GM18508 (cell line): Measurements from ENCODE around the gene TSBP1.

ENCODE experiments used
- ATAC-seq: cut with Tn5 transposase; IDR thresholded peaks from one replicate; pipeline ENCODE4 v1.9.1; 2021; ENCODE audit warnings: moderate number of reproducible peaks; ENCODE audit not compliant: insufficient read depth, unreplicated experiment

Gene TSBP1, protein sequence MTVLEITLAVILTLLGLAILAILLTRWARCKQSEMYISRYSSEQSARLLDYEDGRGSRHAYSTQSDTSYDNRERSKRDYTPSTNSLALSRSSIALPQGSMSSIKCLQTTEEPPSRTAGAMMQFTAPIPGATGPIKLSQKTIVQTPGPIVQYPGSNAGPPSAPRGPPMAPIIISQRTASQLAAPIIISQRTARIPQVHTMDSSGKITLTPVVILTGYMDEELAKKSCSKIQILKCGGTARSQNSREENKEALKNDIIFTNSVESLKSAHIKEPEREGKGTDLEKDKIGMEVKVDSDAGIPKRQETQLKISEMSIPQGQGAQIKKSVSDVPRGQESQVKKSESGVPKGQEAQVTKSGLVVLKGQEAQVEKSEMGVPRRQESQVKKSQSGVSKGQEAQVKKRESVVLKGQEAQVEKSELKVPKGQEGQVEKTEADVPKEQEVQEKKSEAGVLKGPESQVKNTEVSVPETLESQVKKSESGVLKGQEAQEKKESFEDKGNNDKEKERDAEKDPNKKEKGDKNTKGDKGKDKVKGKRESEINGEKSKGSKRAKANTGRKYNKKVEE

DNA sequence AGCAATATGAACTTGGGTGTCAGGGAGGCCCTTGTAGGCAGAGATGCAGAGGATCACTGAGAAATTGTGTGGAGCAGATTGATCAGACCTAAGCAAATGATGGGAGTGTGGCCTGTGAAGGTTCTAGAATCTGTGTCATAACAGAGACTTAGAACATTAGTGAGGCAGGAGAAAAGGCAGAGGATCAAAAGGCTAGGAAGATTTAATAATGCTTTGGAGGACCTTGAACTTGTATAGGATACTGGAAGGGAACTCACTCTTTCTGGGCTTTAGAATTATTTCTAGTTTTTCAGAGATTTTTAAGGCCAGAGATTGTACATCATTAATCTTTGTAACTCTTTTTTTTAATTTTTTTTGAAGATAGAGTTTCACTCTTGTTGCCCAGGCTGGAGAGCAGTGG lies at the start of gene TSBP1:
TSS of gene TSBP1 (minus strand) at position 101 of the 400 bp plus-strand sequence. CDS start 197 bp downstream, outside the sequence.
- ATAC-seq = no peak

DNA sequence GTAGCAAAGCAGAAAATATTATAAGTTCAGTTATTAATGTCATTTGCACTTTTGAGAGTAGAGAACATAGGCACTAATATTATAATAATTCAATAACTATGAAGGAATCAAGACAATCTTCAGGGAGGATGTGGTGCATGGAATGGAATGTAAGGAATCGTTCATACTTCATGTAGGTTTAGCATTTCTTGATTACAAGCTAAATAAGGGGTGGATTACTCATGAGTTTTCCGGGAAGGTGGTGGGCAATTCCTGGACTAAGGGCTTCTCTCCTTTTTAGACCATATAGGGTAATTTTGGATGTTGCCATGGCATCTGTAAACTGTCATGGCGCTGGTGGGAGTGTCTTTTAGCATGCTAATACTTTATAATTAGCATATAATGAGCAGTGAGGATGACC lies 44.3 kb upstream of the TSBP1 start:
- no peak for ATAC-seq

DNA sequence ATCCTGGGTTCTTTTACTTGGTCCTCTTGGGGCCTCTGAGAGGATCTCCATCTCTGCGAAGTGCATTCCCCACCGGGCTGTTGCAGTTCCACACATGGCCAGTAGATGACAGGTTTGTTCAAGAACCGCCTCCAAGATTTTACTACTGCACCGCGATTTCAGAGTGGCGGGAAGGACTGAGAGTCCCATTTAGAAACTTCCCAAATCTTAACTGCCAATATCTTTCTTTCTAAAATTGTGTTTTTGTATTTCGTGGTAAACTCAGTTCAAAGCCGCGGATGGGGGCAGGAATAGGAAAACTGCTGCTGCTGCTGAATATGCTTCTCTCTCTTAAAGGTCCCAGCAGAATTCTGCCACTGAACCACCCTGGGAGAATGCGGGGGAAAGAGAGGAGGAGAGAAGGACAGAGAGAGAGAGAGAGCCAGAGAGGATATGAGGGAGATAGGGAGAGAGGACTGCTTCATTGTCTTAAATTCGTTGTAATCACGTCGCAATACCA lies 43.9 kb upstream of the TSBP1 start:
- ATAC-seq = no peak

DNA sequence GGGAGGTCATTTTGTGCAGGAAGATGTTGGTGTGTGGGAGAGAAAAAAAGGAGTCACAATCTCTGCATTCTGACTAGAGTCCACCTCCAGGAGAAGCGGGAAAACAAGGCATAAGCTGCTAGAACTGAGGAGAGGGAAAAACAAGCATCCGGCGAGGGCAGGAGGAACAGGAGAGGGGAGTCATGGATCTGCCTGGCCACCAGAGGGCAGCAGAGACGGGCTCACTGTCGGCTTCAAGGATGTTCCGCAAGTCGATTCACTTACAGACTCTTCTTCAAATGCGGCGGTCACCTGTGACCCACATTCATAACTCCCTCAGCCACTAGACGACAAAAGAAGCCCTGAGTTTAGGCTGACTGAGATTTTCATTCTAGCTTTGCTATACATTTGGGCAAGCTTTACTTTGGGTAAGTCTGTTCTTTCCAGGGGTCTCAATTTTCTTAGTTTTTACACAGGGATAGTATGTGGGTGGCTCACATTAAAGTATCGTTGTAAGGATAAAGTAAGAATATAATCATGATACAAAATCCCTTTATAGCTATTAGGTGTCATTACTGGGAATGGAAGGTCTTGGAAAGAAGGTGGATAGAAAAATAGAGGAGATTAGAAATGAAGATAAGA lies 41.8 kb upstream of the TSBP1 start:
- no peak for ATAC-seq

DNA sequence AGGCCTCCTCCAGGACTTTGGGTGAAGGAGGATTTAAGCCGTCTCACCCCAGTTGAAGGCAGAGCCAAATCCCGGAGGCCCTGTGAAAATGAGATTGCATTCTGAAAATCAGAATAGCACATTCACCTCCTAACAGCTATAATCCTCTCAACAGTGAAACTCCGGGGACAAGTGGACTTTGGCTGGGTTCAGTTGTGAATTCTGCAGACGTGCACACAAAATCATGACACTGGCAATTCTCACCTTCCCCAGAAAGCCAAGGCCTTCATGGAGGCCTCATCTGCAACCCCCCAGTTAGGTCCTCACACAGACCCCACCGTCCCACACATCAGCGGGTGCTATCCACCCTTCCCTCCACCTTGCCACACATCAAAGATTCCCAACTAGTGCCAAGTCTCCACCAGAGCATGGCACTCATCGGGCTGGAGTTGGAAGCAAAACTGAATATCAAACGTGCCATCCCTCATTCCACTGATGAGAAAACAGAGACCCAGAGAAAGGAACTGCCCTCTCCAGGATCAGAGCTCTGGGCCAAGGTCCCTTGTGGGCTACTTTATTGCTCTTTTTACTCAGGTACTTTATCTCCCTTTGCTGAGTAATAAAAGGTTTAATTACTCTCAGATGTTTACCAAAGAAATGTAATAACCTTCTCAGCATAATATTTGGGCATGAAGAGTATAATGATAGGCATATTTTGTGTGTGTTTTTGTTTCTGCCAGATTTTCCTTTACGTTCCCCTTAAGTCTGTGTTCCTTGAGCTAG lies 40.0 kb upstream of the TSBP1 start:
- no peak for ATAC-seq

DNA sequence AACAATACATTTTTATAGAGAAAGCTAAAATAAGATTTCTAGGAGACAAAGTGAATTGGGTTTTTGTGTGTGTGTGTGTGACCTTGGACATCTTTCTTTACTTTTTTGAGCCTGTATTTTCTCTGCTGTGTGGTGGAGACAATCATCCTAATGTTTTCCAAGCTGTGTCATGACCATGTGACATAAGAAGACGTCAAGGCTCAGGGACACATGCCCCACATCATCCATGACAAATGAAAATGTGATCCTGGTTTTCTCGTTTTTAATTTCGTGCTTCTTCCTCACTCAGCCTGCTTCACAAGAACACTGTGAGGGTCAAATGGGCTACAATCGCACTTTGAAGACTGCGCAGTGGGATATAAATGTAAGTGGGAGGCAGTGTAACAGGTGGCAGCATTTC lies 39.2 kb upstream of the TSBP1 start:
- no peak for ATAC-seq

DNA sequence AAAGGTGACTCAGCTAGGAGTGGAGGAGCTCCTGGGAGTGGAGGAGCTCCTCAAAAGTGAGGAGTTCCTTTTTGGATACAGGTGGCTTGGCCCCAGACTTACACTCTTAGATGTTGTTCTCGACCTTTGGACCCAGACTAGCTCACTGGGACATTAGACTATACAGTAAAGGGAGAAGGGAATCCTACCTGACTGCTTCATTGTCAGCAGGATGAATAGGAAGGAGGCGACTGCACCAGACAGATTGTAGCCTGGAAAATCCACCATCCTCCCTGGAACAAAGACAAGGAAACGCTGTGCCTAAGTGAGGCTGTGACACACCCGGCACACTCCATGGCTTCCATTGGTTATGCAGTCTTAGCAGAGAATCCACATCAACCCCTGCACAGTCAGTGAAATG lies 35.2 kb upstream of the TSBP1 start, which contains the start of gene BTNL2:
TSS of gene BTNL2 (minus strand) at position 325 of the 400 bp plus-strand sequence. CDS start at position 267, 58 bp downstream.
- ATAC-seq = no peak

DNA sequence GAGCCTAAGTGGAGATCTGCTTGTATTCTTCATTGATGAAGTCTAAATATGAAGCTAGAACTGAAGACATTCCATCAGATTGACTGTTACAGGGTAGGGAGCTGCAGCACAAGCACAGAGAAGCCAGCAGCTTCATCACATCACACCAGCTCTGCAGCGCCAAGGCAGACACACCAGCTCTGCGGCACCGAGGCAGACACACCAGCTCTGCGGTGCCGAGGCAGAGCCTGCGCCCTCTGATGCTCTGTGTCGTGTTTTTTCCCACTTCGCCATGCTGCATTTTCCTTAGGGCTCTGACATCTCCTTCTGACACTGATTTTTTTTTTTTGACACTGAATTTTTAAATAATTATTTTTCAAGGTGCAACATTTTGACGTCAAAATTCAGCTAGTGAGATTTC lies 34.5 kb upstream of the TSBP1 start:
- no peak for ATAC-seq

DNA sequence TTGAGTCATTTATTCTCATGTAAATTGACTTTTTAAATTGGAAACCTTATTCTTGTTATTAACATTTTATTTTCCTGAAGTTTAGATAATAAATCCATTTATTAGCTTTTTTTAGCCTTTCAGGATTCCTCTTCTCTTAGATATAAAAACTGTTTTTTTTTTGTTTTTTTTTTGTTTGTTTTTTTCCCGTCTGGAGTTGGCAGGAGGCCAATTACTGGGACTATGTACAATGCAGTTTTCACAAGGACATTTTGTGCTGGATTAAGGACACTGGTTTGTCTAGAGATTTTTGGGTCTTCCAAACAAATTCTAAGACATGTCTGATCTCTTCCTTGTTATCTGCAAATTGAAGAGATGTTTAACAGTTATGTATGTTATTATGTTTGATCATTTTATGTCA lies 34.0 kb upstream of the TSBP1 start:
- ATAC-seq = no peak

DNA sequence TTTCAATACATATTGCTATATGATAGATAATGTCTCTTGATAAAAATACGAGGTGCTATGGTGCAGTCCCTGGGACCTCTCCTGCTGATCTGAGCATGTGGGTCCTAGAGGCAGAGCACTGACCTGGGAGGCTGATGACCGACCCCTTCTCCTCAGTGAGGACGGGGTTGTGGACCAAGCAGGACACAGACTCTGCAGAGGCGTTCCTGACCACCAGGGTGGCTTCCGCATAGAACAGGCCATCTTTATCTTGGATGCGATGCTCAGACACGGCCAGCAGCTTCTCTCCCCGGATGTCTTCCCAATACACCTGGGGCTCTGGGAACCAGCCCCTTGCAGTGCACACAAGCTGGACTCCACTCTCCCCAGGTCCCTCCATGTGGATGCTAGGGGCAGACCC lies 31.1 kb upstream of the TSBP1 start:
- ATAC-seq = no peak

DNA sequence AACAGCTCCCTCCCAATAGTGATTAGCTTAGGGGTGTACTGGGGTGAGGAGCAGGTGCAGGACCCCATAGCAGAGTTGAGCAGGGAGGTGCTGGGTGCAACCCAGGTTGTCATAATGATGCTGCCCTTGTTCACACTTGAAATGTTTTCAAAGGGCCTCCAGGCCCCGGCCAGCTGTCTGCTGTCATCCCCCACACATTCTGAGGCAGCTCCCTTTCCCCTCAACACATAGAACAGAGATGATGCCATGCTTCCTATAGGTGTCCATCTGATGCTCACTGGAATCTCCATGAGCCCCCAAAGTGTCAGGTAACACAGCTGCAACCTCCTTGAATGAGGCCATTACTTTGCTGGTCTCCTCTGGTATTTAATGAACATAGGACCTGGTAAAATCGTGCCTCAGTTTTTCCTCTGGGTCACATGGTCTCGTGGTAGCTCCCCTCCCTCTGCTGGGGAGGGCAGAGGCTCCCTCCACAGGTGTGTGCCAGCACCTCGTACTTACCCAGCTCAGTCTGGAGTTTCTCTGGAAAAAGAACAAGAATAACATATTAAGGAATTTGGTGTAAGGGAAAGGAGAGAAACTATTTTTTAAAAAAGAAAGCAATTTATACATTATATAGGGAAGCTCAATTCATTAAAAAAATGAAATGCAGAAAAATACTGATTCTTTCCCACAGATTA lies 29.7 kb upstream of the TSBP1 start:
- no peak for ATAC-seq

DNA sequence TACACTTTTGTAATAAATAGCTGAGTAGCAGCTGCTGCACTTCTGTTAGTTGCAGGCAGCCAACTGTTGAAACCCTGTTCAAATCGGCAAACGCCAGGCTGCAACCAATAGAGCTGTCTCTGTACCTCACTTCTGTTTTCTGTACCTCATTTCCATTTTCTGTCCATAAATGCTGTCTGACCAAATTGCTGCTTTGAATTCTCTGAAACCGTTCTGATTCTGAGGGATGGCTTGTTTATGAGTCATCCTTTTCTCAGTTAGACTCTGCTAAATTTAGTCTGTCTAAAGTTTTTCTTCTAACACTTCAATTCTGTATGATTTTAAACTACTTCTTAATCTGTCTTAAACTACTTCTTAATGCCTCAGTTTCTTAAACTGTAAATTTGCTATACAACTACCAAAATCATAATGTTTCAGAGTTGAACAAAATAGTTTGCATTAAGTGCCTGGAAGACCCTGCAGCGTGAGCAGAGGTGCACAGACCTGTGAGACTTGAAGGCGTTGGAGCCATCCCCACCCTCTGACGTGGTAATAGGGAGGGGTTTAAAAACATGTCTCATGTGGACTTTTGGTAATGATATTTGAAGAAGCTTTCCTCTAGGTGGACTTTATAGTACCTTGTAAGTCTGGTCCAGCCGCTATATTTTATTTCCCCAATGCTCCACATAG lies 25.7 kb upstream of the TSBP1 start:
- ATAC-seq = no peak

DNA sequence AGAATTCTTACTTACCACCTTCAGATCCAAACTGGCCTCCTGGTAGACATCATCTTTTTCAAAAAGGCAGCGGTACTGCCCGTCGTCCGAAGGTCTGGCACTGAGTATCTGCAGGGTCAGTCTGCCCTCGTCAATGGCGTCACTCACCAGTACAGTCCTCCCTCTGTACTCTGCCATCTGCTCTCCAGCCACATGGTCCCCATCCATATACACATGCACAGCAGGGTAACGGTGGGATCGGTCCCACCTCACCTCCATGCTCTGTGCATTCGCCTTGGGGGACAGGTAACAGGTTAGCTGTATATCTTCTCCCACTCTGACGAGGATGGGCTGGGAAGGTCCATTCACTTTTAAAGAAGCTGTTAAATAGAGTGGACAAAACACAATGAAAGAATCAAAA lies 24.3 kb upstream of the TSBP1 start:
- ATAC-seq = no peak

DNA sequence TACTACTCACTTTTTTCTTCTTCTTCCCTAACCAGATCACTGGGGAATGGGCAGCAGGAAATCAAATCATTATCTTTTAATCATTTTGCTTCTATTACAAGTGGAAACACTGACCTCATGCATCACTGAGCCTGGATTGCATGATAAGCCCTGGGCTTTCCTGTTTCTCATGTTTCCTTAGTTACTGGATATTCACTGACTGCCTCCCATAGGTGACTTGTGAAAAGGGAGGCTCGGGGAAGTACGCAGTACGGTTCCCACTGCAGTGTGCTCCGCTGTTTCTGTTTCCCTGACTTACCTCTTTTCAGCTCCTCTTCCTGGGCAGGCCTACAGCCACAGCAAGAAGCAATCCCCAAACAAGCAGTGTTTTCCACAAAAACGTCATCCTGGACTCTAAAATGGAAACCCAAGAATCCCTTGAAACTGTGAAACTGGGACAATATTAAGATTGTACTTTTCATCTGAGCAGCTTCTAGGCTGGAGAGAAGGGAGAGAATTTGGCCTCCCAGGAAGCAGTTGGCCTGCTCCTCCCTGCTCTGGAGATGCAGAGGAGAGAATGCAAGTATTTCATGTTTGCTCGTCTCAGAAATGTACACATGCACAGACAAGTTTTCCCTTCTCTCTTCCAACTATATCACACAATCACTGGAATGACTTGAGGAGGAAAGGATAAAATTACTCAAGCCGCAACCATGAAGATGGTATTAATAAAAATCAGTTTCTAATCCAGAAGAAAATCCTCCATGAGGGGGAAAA lies 22.1 kb upstream of the TSBP1 start:
- no peak for ATAC-seq

DNA sequence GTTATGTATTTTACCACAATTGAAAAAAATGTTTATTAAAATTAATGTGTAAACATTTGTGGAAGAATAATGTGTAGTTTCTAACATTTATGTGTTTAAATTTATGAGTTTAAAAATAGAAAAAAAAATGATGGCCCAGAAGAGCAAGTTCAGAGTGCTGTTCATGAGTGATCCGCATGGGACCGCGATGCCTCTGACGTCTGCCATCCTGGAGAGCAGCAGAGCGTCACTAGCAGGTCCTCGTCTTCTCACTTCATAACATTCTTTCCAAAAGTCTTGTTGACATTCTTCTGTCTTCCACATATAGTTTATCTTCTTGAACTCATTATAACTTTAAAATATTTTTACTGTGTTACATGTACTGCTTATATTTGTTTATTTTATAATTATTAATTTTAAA lies 19.8 kb upstream of the TSBP1 start:
- ATAC-seq = no peak

DNA sequence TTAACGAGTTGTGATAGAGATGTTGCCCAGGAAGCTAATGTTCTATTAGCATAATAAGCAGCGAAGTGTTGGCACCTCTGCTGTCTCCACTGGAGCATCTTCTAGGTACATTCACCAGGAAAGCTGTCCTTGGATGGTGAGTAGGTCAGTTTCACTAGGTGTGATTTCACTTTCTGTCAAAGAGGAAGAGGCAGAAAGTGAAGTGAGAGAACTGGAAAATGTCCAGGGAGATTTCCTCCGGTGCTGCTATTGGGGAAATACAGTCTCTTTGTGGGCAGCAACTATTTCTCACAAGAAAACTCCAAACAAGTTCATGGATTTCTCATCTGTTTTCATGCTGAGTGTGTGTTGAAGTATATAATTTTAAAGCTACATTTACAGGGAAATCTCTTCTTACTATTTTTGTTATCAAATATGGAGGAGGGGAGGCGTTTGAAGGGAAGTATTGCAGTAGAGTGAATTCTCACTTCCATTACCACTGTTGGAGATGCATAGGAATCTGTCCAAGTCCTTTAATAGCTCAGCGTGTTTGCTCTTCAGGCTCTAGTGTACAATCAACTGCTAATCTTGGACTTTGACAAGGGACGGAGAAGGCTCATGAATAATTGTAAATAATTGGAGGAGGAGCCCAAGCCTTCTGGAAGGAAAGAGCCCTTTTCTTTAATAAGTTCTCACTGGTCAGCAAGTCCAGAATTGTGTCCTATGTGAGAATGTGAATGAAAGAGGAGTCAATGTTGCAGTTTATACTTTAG lies 16.1 kb upstream of the TSBP1 start:
- ATAC-seq = no peak

DNA sequence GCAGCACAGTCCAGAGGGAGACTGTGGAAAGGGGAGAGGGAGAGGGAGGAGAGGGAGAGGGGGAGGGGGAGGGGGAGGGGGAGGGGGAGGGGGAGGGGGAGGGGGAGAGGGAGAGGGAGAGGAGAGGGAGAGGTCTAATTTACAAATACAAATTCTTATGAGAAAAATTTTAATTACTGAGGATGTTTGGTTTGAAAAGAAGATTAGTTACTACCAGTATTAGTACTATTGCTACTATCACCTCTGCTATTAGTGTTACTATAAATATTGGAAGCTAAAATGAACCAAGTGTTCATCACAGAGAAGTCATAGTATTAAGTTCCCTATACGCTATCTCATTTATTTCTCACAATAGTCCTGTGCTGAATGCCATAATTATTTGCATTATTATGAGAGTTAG lies 14.3 kb upstream of the TSBP1 start:
- ATAC-seq = no peak

DNA sequence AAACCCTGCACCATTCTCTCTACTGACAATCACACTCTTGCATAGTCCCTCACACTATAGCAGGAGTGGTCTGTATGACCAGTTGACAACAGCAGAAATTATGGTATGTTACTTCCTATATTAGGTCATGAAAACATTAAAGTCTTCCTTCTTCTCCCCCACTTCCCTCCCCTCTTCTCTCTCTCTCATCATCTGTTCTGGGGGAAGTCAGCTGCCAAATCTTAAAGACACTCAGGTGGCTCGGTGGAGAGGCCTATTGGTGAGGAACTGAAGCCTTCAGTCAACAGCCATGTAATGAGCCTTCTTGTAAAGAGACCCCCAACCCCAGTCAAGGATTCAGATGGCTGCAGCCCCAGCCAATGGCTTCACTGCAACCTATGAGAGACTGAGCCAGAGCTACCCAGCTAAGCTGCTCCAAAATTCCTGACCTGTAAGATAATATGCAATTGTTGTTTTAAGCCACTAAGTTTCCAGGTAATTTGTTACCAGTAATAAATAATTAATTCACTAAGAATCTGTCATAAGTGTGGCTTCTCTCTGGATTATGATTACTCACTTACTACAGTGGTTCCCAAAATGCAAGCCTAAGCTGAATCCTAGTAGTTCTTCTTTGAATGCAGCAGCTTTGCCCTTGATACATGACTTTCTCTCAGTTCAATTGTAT lies 11.2 kb upstream of the TSBP1 start:
- no peak for ATAC-seq
